Measurements from ENCODE around the gene ZNRF3.
A peak's percentile ranks its signal among the peaks of the same experiment; 100 is the strongest.
"Not testable (repeated sequence)": the region's sequence is repeated elsewhere in the genome, so short reads cannot be mapped to it uniquely, and the experiment has no call there.

ZNRF3 gene

GRCh38 chr22:29039148-29039547 lies 155.8 kb downstream of the ZNRF3 start:
- DNase-seq (ENCODE audit: low read depth), result no peak

- DNase-seq (ENCODE audit: low read depth), result not testable (repeated sequence)
These were observed 156.3 kb downstream of the ZNRF3 start for GRCh38 chr22:29039684-29040083.

GRCh38 chr22:29040385-29041275 lies 157.3 kb downstream of the ZNRF3 start:
- DNase-seq (ENCODE audit: low read depth), result peak; percentile 66

- no peak for DNase-seq (ENCODE audit: low read depth)
These were observed 158.0 kb downstream of the ZNRF3 start for GRCh38 chr22:29041408-29041807.

GRCh38 chr22:29043906-29044575 lies 160.7 kb downstream of the ZNRF3 start:
- no peak for DNase-seq (ENCODE audit: low read depth)

- no peak for DNase-seq (ENCODE audit: low read depth)
These were observed 161.3 kb downstream of the ZNRF3 start for GRCh38 chr22:29044657-29045176.

- no peak for DNase-seq (ENCODE audit: low read depth)
These were observed 165.7 kb downstream of the ZNRF3 start for GRCh38 chr22:29048822-29049654.

- DNase-seq (ENCODE audit: low read depth), result no peak
These were observed 166.4 kb downstream of the ZNRF3 start for GRCh38 chr22:29049655-29050263.

GRCh38 chr22:29050457-29050856 lies 167.1 kb downstream of the ZNRF3 start:
- DNase-seq (ENCODE audit: low read depth), result no peak

- no peak for DNase-seq (ENCODE audit: low read depth)
These were observed 169.8 kb downstream of the ZNRF3 start for GRCh38 chr22:29053048-29053702.

GRCh38 chr22:29054251-29054767 lies 170.9 kb downstream of the ZNRF3 start:
- no peak for DNase-seq (ENCODE audit: low read depth)

- no peak for DNase-seq (ENCODE audit: low read depth)
These were observed 171.9 kb downstream of the ZNRF3 start for GRCh38 chr22:29055192-29055830.

- DNase-seq (ENCODE audit: low read depth), result no peak
These were observed 173.1 kb downstream of the ZNRF3 start for GRCh38 chr22:29056472-29056871.

- no peak for DNase-seq (ENCODE audit: low read depth)
These were observed 177.0 kb downstream of the ZNRF3 start for GRCh38 chr22:29060251-29060869.

- no peak for DNase-seq (ENCODE audit: low read depth)
These were observed 177.6 kb downstream of the ZNRF3 start for GRCh38 chr22:29060931-29061330.

- no peak for DNase-seq (ENCODE audit: low read depth)
These were observed 178.4 kb downstream of the ZNRF3 start, which contains the start of gene C22orf31 for GRCh38 chr22:29061773-29062172. C22orf31 (minus strand) TSS chr22:29061831; CDS start chr22:29061792, 39 bp downstream.

- no peak for DNase-seq (ENCODE audit: low read depth)
These were observed 179.0 kb downstream of the ZNRF3 start for GRCh38 chr22:29062286-29062821.

- DNase-seq (ENCODE audit: low read depth), result no peak
These were observed 182.3 kb downstream of the ZNRF3 start for GRCh38 chr22:29065468-29066190.

GRCh38 chr22:29069463-29069862 lies 186.1 kb downstream of the ZNRF3 start:
- no peak for DNase-seq (ENCODE audit: low read depth)

Measured in GM04503 (cell line).